HCT116 (cell line): ENCODE data around the gene SCD5. TPM values are rescaled to one million over a fixed set of nuclear protein-coding genes. Genes with fewer than 3 reads are reported as not detected.

Experiments used
- ATAC-seq: fragments of 200-7000 bp; cut with Tn5 transposase; 2 replicates; pipeline ENCODE4 v1.9.1; 2020; ENCODE audit warnings: mild to moderate bottlenecking, moderate library complexity
- BruUV-seq: library from RNA; stranded (reverse); fragments of 400-500 nt; replicated peaks from 2 replicates; lab custom pipeline; 2021; lab: Mats Ljungman, UMichigan
- CTCF ChIA-PET: fragments of 300-600 bp; sonication (Branson Sonifier 250); formaldehyde crosslinking; loops from one replicate; lab custom pipeline; 2021; ENCODE audit warnings: antibody characterized with exemption; lab: Charles Lee
- POLR2A ChIA-PET: fragments of 300-600, 350-600 bp; sonication (Branson Sonifier 250); formaldehyde crosslinking; loops from one replicate; lab custom pipeline; 2021; ENCODE audit warnings: antibody characterized with exemption; lab: Charles Lee
- RAD21 ChIA-PET, 2 experiments: fragments of 300-600 bp; sonication (Branson Sonifier 250); formaldehyde crosslinking; loops; one replicate each; lab custom pipeline; 2023; ENCODE audit warnings: low total read pairs in 2 of 2; ENCODE audit not compliant: uncharacterized antibody in 2 of 2, unreplicated experiment in 2 of 2, low non-redundant PET in 1 of 2; lab: Charles Lee
- DNase-seq: peaks from one replicate; pipeline ENCODE4 v3.0.0-alpha.2; 2010; ENCODE audit warnings: low read depth, low spot score
- H2AFZ ChIP-seq: fragments of 200-600 bp; shearing (Covaris generic), sonication (generic); 2 replicates; pipeline ENCODE4 v1.6.1; 2017; ENCODE audit warnings: low read depth, mixed run types, mixed read lengths, antibody characterized with exemption, low read length; ENCODE audit not compliant: poor library complexity, severe bottlenecking
- H3K27ac ChIP-seq: 2 replicates; pipeline ENCODE4 v1.5.1; 2012; ENCODE audit warnings: low read depth, low read length
- H3K27me3 ChIP-seq: fragments of 200-600 bp; sonication (generic); 2 replicates; pipeline ENCODE4 v1.6.1; 2016; ENCODE audit warnings: mixed run types, low read length, mixed read lengths; ENCODE audit not compliant: insufficient read depth
- H3K36me3 ChIP-seq, 2 experiments: fragments of 200-500 bp in 1 of 2; fragments of 200-600 bp in 1 of 2; sonication (Bioruptor generic) in 1 of 2; sonication (generic) in 1 of 2; 2 replicates each; pipeline versions ENCODE4 v1.5.1 to v1.6.1; 2014 to 2016; ENCODE audit warnings: low read length in 2 of 2, inconsistent platforms in 1 of 2, mixed read lengths in 1 of 2, mixed run types in 1 of 2; ENCODE audit not compliant: insufficient read depth in 2 of 2, control insufficient read depth in 1 of 2
- H3K4me1 ChIP-seq, 2 experiments: fragments of 200-600 bp in 1 of 2; sonication (generic) in 1 of 2; 2 replicates each; pipeline versions ENCODE4 v1.5.1 to v1.6.1; 2012 to 2017; ENCODE audit warnings: low read length in 2 of 2, inconsistent platforms in 1 of 2, mild to moderate bottlenecking in 1 of 2, mixed read lengths in 1 of 2, mixed run types in 1 of 2, moderate library complexity in 1 of 2; ENCODE audit not compliant: insufficient read depth in 2 of 2, control insufficient read depth in 1 of 2
- H3K4me2 ChIP-seq: fragments of 200-600 bp; sonication (generic); 2 replicates; pipeline ENCODE4 v1.6.1; 2017; ENCODE audit warnings: mixed run types, low read length, mixed read lengths
- H3K4me3 ChIP-seq, 2 experiments: fragments of 200-600 bp in 1 of 2; sonication (generic) in 1 of 2; replicated peaks in 1 of 2; 2 replicates each; pipeline ENCODE4 v1.5.1; 2011 to 2016; ENCODE audit warnings: low read length in 2 of 2, control low read depth in 1 of 2, low read depth in 1 of 2, mild to moderate bottlenecking in 1 of 2, mixed read lengths in 1 of 2, mixed run types in 1 of 2
- H3K79me2 ChIP-seq: fragments of 200-600 bp; sonication (generic); 2 replicates; pipeline ENCODE4 v1.6.1; 2017; ENCODE audit warnings: mild to moderate bottlenecking, mixed run types, low read length, moderate library complexity, mixed read lengths; ENCODE audit not compliant: insufficient read depth
- H3K9ac ChIP-seq: fragments of 200-600 bp; sonication (generic); 2 replicates; pipeline ENCODE4 v1.6.1; 2016; ENCODE audit warnings: low read length, mixed read lengths
- H3K9me2 ChIP-seq: fragments of 200-600 bp; sonication (generic), shearing (Covaris generic); 2 replicates; pipeline ENCODE4 v1.6.1; 2017; ENCODE audit warnings: mixed run types, mild to moderate bottlenecking, moderate library complexity; ENCODE audit not compliant: insufficient read depth
- H3K9me3 ChIP-seq, 2 experiments: fragments of 200-500 bp in 1 of 2; fragments of 200-600 bp in 1 of 2; sonication (Bioruptor generic) in 1 of 2; sonication (generic) in 1 of 2; 2 replicates each; pipeline ENCODE4 v1.6.1; 2014 to 2017; ENCODE audit warnings: low read length in 2 of 2, mixed read lengths in 2 of 2, inconsistent platforms in 1 of 2, low read depth in 1 of 2, mild to moderate bottlenecking in 1 of 2, mixed run types in 1 of 2, moderate library complexity in 1 of 2; ENCODE audit not compliant: control insufficient read depth in 1 of 2, insufficient read depth in 1 of 2
- H4K20me1 ChIP-seq: fragments of 200-600 bp; sonication (generic), shearing (Covaris generic); 2 replicates; pipeline ENCODE4 v1.6.1; 2017; ENCODE audit warnings: mixed run types, mild to moderate bottlenecking, moderate library complexity; ENCODE audit not compliant: insufficient read depth
- ATF3 ChIP-seq: IDR thresholded peaks from 2 replicates; pipeline ENCODE4 v1.6.1; 2012
- EGR1 ChIP-seq: IDR thresholded peaks from 2 replicates; pipeline ENCODE4 v1.6.1; 2012; ENCODE audit warnings: low read depth
- ELF1 ChIP-seq: IDR thresholded peaks from 2 replicates; pipeline ENCODE4 v1.6.1; 2012; ENCODE audit warnings: low read depth, borderline replicate concordance
- EZH2 ChIP-seq: fragments of 200-600 bp; sonication (generic); IDR thresholded peaks from 2 replicates; pipeline ENCODE4 v1.6.1; 2017; ENCODE audit warnings: antibody characterized with exemption, mixed run types
- FOSL1 ChIP-seq: IDR thresholded peaks from 2 replicates; pipeline ENCODE4 v1.6.1; 2012; ENCODE audit warnings: low read depth
- JUND ChIP-seq: IDR thresholded peaks from 2 replicates; pipeline ENCODE4 v1.6.1; 2012
- MAX ChIP-seq: IDR thresholded peaks from 2 replicates; pipeline ENCODE4 v1.6.1; 2012
- SRF ChIP-seq: IDR thresholded peaks from 2 replicates; pipeline ENCODE4 v1.6.1; 2012; ENCODE audit warnings: low read depth
- YY1 ChIP-seq: IDR thresholded peaks from 2 replicates; pipeline ENCODE4 v1.6.1; 2011; ENCODE audit warnings: low read length, low read depth, moderate library complexity, mild to moderate bottlenecking; ENCODE audit not compliant: insufficient replicate concordance; ENCODE audit errors: extremely low read depth
- ZBTB33 ChIP-seq: IDR thresholded peaks from 2 replicates; pipeline ENCODE4 v1.6.1; 2011; ENCODE audit warnings: mild to moderate bottlenecking, low read length, moderate library complexity; ENCODE audit not compliant: insufficient replicate concordance; ENCODE audit errors: extremely low read depth
- ZNF274 ChIP-seq: fragments of 200-500 bp; sonication (Bioruptor generic); IDR thresholded peaks from 2 replicates; pipeline ENCODE4 v1.6.1; 2014; ENCODE audit warnings: mild to moderate bottlenecking, low read depth, low read length, inconsistent platforms
- intact Hi-C: fragments of 100-400 bp; cut with micrococcal nuclease; formaldehyde crosslinking; loops from 2 replicates; pipeline ENCODE4 v1.10.0; 2022
- total RNA-seq: library from RNA; stranded (reverse); gene quantifications from one replicate; pipeline ENCODE4 v1.2.1, GENCODE V29; 2021; ENCODE audit not compliant: unreplicated experiment

SCD5 gene
- total RNA-seq, 1 experiment from 2014 or later: 21.7 TPM

- Histone ChIP-seq H3K4me2 (no peak overlapping the region), H3K4me3 (no peak overlapping the region), H3K4me1 (peaks cover 42 to 51% of the 10 kb centered on the region in 2 experiments), H3K9ac (no peak overlapping the region), H3K9me2 (no peaks in the 10 kb centered on the region), H4K20me1 (no peaks in the 10 kb centered on the region), H3K36me3 (no peaks in the 10 kb centered on the region), H2AFZ (no peak overlapping the region), H3K27ac (no peak overlapping the region), H3K79me2 (peaks cover 6% of the 10 kb centered on the region; the same call in 1 of the 2 replicates), H3K27me3 (no peaks in the 10 kb centered on the region), H3K9me3 (no peaks in the 10 kb centered on the region)
- intact Hi-C loops: no loop called here
- TF ChIP-seq ZBTB33 (no peak), ELF1 (no peak), MAX (no peak), EZH2 (no peak), ZNF274 (no peak), FOSL1 (no peak), JUND (no peak), SRF (no peak), ATF3 (no peak), EGR1 (no peak), YY1 (no peak)
- ChIA-PET RAD21 (no interaction called here), CTCF (no interaction called here), POLR2A (no interaction called here)
- no peak for ATAC-seq
- no TSS peak for BruUV-seq
- DNase-seq: no peak
These were observed 20.6 kb downstream of the SCD5 start for GRCh38 chr4:82777857-82778525.
